Right atrium auricular region (tissue), 2 donors: ENCODE data around the gene SH3GL1. TPM values are rescaled to one million over a fixed set of nuclear protein-coding genes. Genes with fewer than 3 reads are reported as not detected.

Source experiments
- DNase-seq: peaks from one replicate; pipeline ENCODE4 v3.0.0-alpha.2; 2019; ENCODE audit warnings: low spot score
- H3K27ac ChIP-seq, 2 donors: fragments of 200-600 bp; sonication (generic); 1 replicate in 1 of 2; 2 replicates in 1 of 2; pipeline ENCODE4 v1.5.1; 2016 to 2019
- H3K27me3 ChIP-seq, 2 donors: fragments of 200-600 bp; sonication (generic); one replicate each; pipeline versions ENCODE4 v1.5.1 to v1.6.0; 2017 to 2019
- H3K36me3 ChIP-seq: fragments of 200-600 bp; sonication (generic); one replicate; pipeline ENCODE4 v1.5.1; 2016
- H3K4me1 ChIP-seq, 2 donors: fragments of 200-600 bp; sonication (generic); one replicate each; pipeline versions ENCODE4 v1.5.1 to v1.6.0; 2017 to 2019
- H3K4me3 ChIP-seq, 2 donors: fragments of 200-600 bp; sonication (generic); 1 replicate in 1 of 2; 2 replicates in 1 of 2; pipeline ENCODE4 v1.5.1; 2017 to 2019; ENCODE audit warnings: mild to moderate bottlenecking in 1 of 2, moderate library complexity in 1 of 2
- H3K9me3 ChIP-seq, 2 donors: fragments of 200-600 bp; sonication (generic); one replicate each; pipeline ENCODE4 v1.5.1; 2019
- total RNA-seq, 2 donors: library from RNA; depleted of rRNA; stranded (reverse); fragments of >200 nt; gene quantifications; one replicate each; pipeline ENCODE4 v1.1.0, GENCODE V29; 2016
- TF ChIP-seq, protein P1 (sequence below), 2 donors: fragments of 200-600 bp; sonication (generic); IDR thresholded peaks; one replicate each; pipeline ENCODE4 v1.5.1; 2019; ENCODE audit warnings: antibody characterized with exemption in 2 of 2

Gene SH3GL1
- total RNA-seq, 2 donors from 2014 or later = 17.5 to 31.9 TPM

DNA sequence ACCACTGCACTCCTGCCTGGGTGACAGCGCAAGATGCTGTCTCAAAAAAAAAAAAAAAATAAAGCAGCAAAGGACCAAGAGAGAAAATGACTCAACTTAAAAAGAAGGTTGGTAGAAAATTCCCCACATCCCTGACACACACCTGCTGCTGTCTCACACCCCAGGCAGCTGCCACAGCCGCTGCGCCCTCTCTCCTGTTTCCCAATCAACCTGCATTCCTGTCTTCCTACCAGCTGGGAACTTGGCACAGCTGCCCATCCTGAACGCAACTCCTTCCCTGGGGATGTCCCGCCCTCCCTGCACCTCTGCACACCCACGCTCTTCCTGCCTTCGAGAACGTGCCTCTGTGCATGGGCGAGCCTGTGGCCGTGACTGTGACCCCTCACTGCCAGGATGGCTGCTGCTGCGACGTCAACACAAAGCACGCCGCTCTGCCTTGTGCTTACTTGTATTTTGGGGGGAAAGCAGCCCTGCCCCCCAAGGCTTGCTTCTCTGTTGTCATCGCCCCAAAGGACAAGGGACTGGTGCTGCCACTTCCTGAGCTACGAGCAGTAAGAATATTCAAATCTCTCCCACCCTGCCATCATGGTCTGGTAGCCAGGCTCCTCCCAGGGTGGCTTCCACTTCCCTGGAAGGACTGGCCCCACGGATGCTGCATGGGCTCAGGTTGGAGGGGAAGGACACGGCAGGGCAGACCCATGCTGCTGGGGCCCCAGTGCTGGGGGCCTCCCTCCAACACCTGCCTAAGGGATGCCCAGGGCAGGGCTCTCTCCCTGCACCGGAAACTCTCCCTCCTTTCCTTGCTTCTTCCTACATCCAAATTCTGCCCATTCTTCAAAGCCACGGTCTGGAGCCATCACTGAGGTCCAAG is 20.7 kb downstream of the SH3GL1 start:
- H3K27me3 ChIP-seq = no peaks in the 10 kb centered on the region
- no peaks in the 10 kb centered on the region for H3K9me3 ChIP-seq
- no peaks in the 10 kb centered on the region for H3K36me3 ChIP-seq
- TF ChIP-seq, protein P1, sequence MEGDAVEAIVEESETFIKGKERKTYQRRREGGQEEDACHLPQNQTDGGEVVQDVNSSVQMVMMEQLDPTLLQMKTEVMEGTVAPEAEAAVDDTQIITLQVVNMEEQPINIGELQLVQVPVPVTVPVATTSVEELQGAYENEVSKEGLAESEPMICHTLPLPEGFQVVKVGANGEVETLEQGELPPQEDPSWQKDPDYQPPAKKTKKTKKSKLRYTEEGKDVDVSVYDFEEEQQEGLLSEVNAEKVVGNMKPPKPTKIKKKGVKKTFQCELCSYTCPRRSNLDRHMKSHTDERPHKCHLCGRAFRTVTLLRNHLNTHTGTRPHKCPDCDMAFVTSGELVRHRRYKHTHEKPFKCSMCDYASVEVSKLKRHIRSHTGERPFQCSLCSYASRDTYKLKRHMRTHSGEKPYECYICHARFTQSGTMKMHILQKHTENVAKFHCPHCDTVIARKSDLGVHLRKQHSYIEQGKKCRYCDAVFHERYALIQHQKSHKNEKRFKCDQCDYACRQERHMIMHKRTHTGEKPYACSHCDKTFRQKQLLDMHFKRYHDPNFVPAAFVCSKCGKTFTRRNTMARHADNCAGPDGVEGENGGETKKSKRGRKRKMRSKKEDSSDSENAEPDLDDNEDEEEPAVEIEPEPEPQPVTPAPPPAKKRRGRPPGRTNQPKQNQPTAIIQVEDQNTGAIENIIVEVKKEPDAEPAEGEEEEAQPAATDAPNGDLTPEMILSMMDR (IDR thresholded peaks at IDR 0.05) = no peak
- peaks cover 0 to 66% of the 10 kb centered on the region in 2 donors for H3K4me1 ChIP-seq
- H3K4me3 ChIP-seq = no peak overlapping the region
- peak overlapping the region; percentile 56 to 68 for H3K27ac ChIP-seq
- DNase-seq = no peak

DNA sequence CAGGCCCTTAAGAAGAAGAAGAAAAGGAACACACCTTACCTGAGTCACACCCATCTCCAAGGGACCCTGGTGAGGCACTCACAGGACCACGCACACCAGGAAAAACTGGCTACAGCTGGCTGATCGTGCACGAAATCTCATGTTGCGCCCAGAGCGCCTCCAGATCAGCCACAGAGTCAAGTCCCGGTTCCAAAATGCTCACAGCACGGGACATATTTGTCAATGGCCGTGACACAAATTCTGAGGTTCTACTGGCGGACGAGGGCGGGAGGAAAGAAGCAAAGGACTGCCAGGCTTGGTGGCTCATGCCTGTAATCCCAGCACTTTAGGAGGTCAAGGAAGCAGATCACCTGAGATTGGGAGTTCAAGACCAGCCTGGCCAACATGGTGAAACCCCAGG is 21.5 kb downstream of the SH3GL1 start:
- no peak overlapping the region for H3K4me3 ChIP-seq
- H3K4me1 ChIP-seq = peaks cover 0 to 73% of the 10 kb centered on the region in 2 donors
- peak overlapping the region in 1 of 2 donors; percentile 56 for H3K27ac ChIP-seq
- TF ChIP-seq, protein P1 (IDR thresholded peaks at IDR 0.05) = no peak
- DNase-seq = no peak
- no peaks in the 10 kb centered on the region for H3K36me3 ChIP-seq
- no peaks in the 10 kb centered on the region for H3K9me3 ChIP-seq
- H3K27me3 ChIP-seq = no peaks in the 10 kb centered on the region

DNA sequence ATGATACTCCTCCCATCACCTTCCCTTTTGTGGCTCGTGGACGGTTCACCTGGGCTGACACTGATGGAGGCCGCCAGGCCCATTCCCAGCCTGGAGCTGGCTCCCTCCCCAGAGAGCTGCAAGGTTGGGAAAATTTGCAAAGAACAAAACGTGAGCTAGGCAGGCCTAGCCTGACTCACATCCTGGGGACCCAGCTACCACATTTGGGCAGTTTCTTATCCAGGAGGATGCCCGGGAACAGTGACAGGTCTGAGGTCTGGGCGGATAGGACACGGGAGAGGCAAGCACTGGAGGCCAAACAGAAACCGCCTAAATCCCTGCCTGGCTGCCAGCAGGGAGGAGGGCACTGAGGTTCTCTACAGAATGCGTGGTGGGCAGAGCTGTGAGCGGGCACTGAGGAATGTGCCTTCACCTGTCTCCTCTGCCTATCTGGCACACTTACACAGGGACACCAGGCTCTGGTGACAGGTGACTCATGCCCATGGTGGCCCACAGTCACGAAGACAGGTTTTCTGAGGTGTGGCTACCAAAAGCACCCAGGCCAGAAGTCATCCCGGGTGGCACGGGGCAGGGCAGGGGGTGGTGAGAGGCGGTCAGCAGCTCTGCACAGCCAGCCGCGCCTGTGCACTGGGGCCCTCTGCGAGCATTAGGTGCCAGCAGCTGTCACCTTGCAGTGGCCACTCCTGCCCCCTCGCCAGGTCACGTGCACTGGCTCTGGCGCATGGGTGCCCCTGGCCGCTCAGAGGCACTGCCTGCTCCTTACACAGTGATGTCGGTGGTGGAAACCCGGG is 23.2 kb downstream of the SH3GL1 start:
- H3K36me3 ChIP-seq = no peaks in the 10 kb centered on the region
- TF ChIP-seq, protein P1 (IDR thresholded peaks at IDR 0.05) = no peak
- H3K27ac ChIP-seq = peak overlapping the region; percentile 91 to 95
- DNase-seq = no peak
- H3K27me3 ChIP-seq = no peaks in the 10 kb centered on the region
- peaks cover 0 to 90% of the 10 kb centered on the region in 2 donors for H3K4me1 ChIP-seq
- H3K4me3 ChIP-seq = no peak overlapping the region
- H3K9me3 ChIP-seq = no peaks in the 10 kb centered on the region

DNA sequence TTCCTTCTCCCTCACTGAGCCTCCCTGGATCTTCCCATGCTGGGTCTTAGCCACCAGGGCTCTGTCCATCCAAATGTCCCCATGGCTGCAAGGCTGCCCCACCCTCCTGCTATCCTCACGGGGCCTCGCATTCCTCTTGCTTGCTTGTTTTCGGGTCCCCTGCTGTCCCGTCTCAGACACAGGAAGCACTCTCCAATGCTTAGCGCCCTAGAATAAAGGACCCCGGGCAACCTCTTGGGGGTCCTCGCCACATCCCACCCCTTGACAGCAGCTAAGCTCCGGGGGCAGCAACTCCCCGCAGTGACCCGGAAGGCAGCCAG is 23.7 kb downstream of the SH3GL1 start:
- no peaks in the 10 kb centered on the region for H3K27me3 ChIP-seq
- H3K4me3 ChIP-seq = no peak overlapping the region
- no peak for DNase-seq
- no peaks in the 10 kb centered on the region for H3K9me3 ChIP-seq
- TF ChIP-seq, protein P1 (IDR thresholded peaks at IDR 0.05) = no peak
- H3K36me3 ChIP-seq = no peaks in the 10 kb centered on the region
- H3K27ac ChIP-seq = peak overlapping the region; percentile 91 to 95
- peaks cover 0 to 96% of the 10 kb centered on the region in 2 donors for H3K4me1 ChIP-seq

DNA sequence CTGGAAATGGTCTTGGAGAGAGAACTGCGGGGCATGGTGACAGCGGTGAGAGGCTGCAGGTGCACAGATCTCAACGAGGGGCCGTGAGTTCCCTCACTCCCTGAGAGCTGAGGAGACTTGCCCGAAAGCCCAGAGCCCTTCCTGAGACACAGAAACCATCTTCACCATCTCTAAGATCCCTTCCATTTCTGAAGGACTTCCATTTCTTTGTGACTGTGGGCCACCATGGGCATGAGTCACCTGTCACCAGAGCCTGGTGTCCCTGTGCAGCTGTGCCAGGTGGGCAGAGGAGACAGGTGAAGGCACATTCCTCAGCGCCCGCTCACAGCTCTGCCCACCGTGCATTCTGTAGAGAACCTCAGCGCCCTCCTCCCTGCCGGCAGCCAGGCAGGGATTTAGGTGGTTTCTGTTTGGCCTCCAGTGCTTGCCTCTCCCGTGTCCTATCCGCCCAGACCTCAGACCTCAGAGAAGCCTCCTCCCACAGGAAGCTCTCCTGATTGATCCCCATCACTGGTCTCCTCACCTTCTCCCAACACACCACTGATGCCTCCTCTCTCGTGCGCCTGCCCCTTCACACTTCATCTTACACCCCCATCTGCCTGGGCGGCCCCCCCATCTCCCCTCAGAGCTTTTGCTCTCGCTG is 24.2 kb downstream of the SH3GL1 start:
- no peak for DNase-seq
- TF ChIP-seq, protein P1 (IDR thresholded peaks at IDR 0.05) = no peak
- Histone ChIP-seq H3K4me3 (no peak overlapping the region), H3K4me1 (peaks cover 0 to 100% of the 10 kb centered on the region in 2 donors), H3K27ac (peak overlapping the region; percentile 91 to 95), H3K27me3 (no peaks in the 10 kb centered on the region), H3K36me3 (no peaks in the 10 kb centered on the region), H3K9me3 (no peaks in the 10 kb centered on the region)
